ENCODE measurements around the gene MPIG6B.

DNA sequence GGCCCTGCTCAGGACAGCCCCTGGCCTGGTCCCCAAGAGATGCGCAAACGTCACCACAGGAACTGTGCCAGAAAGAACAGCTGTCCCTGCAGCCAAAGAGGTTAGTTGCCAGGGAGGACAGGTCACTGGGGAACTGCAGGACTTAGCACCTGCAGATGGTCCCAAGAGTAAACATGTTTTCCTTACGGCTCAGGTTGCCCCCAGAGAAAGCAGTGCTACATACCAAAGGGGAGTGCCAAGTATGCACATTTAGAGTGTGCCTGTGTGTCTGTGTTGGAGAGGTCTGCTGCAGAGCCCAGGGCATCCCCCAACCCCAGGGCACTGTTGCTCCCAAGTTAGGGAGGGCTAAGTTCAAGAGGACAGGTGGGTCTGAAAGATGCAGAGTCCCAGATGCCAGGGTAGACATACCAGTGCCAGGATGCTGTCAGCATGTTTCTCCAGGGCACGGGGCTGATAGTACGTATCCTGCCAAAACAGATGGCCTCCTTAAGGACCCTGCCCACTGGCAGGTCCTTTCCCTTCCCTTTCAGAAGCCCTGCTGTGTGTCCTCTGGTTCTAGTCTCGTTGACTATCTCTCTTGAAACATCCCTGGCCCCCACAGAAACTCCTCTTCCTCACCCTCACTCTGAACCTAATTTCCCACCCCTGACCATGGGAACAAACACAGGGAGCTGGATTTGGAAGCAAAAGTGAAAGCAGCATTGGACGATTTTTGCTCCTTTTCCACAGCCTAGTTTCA is 21.3 kb upstream of the MPIG6B start:
- no peak for TF ChIP-seq EP300 (IDR thresholded peaks at IDR 0.05; ENCODE audit: borderline replicate concordance)
- TF ChIP-seq FOXM1 (IDR thresholded peaks at IDR 0.05; ENCODE audit: borderline replicate concordance, low read depth), result no peak
- no peak for TF ChIP-seq RAD21 (IDR thresholded peaks at IDR 0.05; ENCODE audit: low read depth)
- TF ChIP-seq TAF1 (IDR thresholded peaks at IDR 0.05; ENCODE audit: low read depth), result no peak
- TF ChIP-seq, protein P1, sequence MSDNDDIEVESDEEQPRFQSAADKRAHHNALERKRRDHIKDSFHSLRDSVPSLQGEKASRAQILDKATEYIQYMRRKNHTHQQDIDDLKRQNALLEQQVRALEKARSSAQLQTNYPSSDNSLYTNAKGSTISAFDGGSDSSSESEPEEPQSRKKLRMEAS (IDR thresholded peaks at IDR 0.05), result no peak
- TF ChIP-seq, protein P2, sequence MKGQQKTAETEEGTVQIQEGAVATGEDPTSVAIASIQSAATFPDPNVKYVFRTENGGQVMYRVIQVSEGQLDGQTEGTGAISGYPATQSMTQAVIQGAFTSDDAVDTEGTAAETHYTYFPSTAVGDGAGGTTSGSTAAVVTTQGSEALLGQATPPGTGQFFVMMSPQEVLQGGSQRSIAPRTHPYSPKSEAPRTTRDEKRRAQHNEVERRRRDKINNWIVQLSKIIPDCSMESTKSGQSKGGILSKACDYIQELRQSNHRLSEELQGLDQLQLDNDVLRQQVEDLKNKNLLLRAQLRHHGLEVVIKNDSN (IDR thresholded peaks at IDR 0.05), result no peak
- TF ChIP-seq YY1 (IDR thresholded peaks at IDR 0.05; ENCODE audit: low read depth), result no peak
- no peak for TF ChIP-seq NFIC (IDR thresholded peaks at IDR 0.05)
